Parathyroid adenoma (tissue), 2 donors: ENCODE measurements around the gene LRRC8B.

Experiments
- H2AFZ ChIP-seq: fragments of 300-600 bp; sonication (generic); one replicate; pipeline ENCODE4 v1.7.0; 2017; ENCODE audit warnings: antibody characterized with exemption, mild to moderate bottlenecking
- H3K27ac ChIP-seq: fragments of 300-600 bp; sonication (generic); one replicate; pipeline ENCODE4 v1.7.0; 2017
- H3K27me3 ChIP-seq: fragments of 300-600 bp; sonication (generic); one replicate; pipeline ENCODE4 v1.7.0; 2017; ENCODE audit warnings: low read length; ENCODE audit not compliant: control insufficient read depth, insufficient read depth
- H3K36me3 ChIP-seq: fragments of 300-600 bp; sonication (generic); one replicate; pipeline ENCODE4 v1.7.0; 2017; ENCODE audit warnings: low read length; ENCODE audit not compliant: control insufficient read depth, insufficient read depth
- H3K4me1 ChIP-seq: fragments of 300-600 bp; sonication (generic); one replicate; pipeline ENCODE4 v1.7.0; 2017; ENCODE audit warnings: control low read depth
- H3K4me2 ChIP-seq: fragments of 300-600 bp; sonication (generic); one replicate; pipeline ENCODE4 v1.7.0; 2017; ENCODE audit warnings: low read length
- H3K4me3 ChIP-seq: fragments of 300-600 bp; sonication (generic); one replicate; pipeline ENCODE4 v1.7.0; 2017; ENCODE audit warnings: low read depth, low read length
- H3K79me2 ChIP-seq: fragments of 300-600 bp; sonication (generic); one replicate; pipeline ENCODE4 v1.7.0; 2017; ENCODE audit warnings: control low read depth
- H3K9ac ChIP-seq: fragments of 300-600 bp; sonication (generic); one replicate; pipeline ENCODE4 v1.7.0; 2017; ENCODE audit warnings: mild to moderate bottlenecking
- H3K9me3 ChIP-seq: fragments of 300-600 bp; sonication (generic); one replicate; pipeline ENCODE4 v1.7.0; 2017; ENCODE audit warnings: low read length; ENCODE audit not compliant: control insufficient read depth
- TF ChIP-seq, protein P1 (sequence below): fragments of 300-600 bp; sonication (generic); IDR thresholded peaks from one replicate; pipeline ENCODE4 v1.7.0; 2017; ENCODE audit warnings: antibody characterized with exemption, mild to moderate bottlenecking
- donor health status: primary hyperparathyroidism.

The LRRC8B gene

DNA sequence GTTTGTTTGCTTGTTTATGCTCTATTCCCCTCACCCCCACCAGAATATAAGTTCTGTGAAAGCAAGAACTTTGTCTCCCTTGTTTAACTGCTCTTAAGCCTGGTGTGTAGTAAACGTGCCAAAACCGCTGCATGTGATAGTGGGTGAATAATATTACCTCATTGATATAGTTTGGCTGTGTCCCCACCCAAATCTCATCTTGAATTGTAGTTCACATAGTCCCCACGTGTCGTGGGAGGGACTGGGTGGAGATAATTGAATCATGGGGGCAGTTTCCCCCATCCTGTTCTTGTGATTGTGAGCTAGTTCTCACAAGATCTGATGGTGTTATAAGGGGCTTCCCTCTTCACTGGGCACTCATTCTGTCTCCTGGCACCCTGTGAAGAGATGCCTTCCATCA lies 7.6 kb downstream of the LRRC8B start:
- H3K27ac ChIP-seq, result no peak overlapping the region
- no peak overlapping the region for H3K4me3 ChIP-seq
- no peak overlapping the region for H2AFZ ChIP-seq
- no peak overlapping the region for H3K9ac ChIP-seq
- H3K79me2 ChIP-seq, result peaks cover 6% of the 10 kb centered on the region
- no peak overlapping the region for H3K4me2 ChIP-seq
- H3K9me3 ChIP-seq, result no peaks in the 10 kb centered on the region
- H3K4me1 ChIP-seq, result no peaks in the 10 kb centered on the region
- TF ChIP-seq, protein P1, sequence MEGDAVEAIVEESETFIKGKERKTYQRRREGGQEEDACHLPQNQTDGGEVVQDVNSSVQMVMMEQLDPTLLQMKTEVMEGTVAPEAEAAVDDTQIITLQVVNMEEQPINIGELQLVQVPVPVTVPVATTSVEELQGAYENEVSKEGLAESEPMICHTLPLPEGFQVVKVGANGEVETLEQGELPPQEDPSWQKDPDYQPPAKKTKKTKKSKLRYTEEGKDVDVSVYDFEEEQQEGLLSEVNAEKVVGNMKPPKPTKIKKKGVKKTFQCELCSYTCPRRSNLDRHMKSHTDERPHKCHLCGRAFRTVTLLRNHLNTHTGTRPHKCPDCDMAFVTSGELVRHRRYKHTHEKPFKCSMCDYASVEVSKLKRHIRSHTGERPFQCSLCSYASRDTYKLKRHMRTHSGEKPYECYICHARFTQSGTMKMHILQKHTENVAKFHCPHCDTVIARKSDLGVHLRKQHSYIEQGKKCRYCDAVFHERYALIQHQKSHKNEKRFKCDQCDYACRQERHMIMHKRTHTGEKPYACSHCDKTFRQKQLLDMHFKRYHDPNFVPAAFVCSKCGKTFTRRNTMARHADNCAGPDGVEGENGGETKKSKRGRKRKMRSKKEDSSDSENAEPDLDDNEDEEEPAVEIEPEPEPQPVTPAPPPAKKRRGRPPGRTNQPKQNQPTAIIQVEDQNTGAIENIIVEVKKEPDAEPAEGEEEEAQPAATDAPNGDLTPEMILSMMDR, result no peak
- H3K36me3 ChIP-seq, result no peaks in the 10 kb centered on the region
- H3K27me3 ChIP-seq, result no peaks in the 10 kb centered on the region

DNA sequence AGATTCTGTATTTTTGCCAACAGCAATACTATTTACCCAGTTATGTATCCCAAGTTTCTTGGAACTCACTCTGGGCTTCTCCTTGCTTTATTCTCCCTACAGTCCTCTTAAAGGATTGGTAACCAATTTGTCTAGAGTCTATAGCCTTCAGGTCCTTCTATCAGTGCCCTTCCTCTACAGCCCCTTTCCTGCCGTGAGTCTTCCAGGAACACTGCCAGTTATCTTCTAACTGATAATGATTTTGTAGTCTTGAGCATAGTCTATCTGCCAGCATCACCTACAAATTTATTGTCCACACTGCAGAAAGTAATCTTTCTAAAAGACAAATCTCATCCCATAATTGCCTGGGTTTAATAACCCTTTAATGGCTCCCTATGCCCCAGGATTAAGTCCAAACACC lies 8.2 kb downstream of the LRRC8B start:
- H3K36me3 ChIP-seq, result no peaks in the 10 kb centered on the region
- no peaks in the 10 kb centered on the region for H3K4me1 ChIP-seq
- H3K79me2 ChIP-seq, result peaks cover 8% of the 10 kb centered on the region
- H3K27ac ChIP-seq, result no peak overlapping the region
- no peaks in the 10 kb centered on the region for H3K9me3 ChIP-seq
- no peak overlapping the region for H2AFZ ChIP-seq
- TF ChIP-seq, protein P1, result no peak
- H3K4me3 ChIP-seq, result no peak overlapping the region
- no peaks in the 10 kb centered on the region for H3K27me3 ChIP-seq
- no peak overlapping the region for H3K4me2 ChIP-seq
- no peak overlapping the region for H3K9ac ChIP-seq

DNA sequence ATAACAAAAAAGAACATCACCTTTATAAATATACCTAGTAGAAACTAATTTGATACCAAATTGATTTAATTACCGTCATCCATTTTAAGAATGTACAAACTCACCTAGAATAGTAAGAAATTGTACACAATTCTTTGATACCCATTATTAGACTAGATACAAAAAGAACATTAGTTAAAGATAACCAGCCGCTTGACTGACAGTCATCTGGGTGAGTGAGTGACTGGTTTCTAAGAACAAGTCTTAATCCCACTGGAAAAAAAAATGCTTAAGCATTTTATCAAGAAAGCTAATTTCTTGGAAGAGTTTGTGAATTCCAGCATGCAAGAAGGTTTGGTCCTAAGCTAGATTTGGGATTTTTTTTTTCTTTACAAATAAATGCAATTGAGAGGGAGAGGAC lies 10.9 kb downstream of the LRRC8B start:
- Histone ChIP-seq H3K27ac (no peak overlapping the region), H3K27me3 (no peaks in the 10 kb centered on the region), H3K9me3 (no peaks in the 10 kb centered on the region), H3K79me2 (peaks cover 13% of the 10 kb centered on the region), H3K4me2 (no peak overlapping the region), H3K36me3 (no peaks in the 10 kb centered on the region), H2AFZ (no peak overlapping the region), H3K4me3 (no peak overlapping the region), H3K9ac (no peak overlapping the region), H3K4me1 (no peaks in the 10 kb centered on the region)
- TF ChIP-seq, protein P1, result no peak

DNA sequence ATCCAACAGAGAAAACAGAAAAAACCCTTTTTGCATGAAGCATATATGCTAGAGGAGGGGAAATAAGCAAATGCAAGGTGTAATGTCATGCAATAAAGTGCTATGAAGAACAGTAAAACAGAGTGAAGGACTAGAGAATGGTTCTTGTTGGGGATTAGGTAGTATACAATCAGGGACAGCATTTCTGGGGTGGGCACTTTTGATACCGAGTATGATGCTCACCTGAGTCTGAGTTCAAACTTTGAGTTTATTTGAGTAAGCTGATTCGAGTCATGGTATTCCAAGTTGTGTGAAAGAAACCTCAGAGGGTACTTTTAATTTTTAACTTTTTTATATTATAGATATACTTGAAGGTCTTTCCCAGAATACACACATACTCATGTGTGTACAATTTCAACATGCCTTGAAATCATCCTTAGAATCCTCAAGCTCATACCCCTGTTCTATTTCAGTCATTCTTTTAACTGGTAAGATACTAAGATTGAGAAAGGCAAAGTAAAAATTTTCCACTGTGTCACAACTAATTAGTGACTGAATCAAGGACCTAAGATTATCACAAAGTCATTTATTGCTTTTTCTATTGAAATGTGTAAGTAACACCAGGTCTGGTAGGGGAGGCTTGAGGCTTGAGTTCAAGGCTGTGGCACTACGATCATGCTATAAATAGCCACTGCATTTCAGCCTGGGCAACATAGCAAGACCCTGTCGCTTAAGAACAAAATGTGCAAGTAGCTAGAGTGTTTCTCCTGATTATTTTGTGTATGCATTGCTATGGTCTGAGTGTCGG lies 12.1 kb downstream of the LRRC8B start:
- Histone ChIP-seq H3K9ac (no peak overlapping the region), H3K27ac (no peak overlapping the region)
- TF ChIP-seq, protein P1, result no peak

DNA sequence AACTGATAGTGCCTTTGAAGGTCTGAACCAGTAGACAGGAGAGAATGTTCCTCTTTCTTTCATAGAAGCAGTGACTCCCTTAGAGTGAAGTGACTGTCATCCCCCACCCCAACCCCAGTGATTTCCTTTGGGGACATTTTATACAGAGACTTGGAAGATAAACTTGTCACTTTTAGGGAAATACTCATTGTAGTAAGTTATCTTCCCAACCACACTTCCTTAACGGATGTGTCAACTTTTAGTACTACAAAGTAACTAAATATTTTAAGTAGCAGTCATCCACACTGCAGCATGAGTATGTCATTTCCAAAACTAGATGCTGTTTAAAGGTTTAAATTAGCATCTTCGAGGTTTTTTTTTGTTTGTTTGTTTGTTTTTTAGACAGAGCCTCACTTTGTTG lies 13.7 kb downstream of the LRRC8B start:
- no peak overlapping the region for H2AFZ ChIP-seq
- no peaks in the 10 kb centered on the region for H3K27me3 ChIP-seq
- no peak overlapping the region for H3K9ac ChIP-seq
- H3K36me3 ChIP-seq, result no peaks in the 10 kb centered on the region
- no peaks in the 10 kb centered on the region for H3K4me1 ChIP-seq
- H3K4me2 ChIP-seq, result no peak overlapping the region
- H3K27ac ChIP-seq, result no peak overlapping the region
- no peaks in the 10 kb centered on the region for H3K9me3 ChIP-seq
- H3K4me3 ChIP-seq, result no peak overlapping the region
- TF ChIP-seq, protein P1, result no peak
- peaks cover 9% of the 10 kb centered on the region for H3K79me2 ChIP-seq

More for the DNA sequence above, 12.1 kb downstream of the LRRC8B start:
- no peaks in the 10 kb centered on the region for H3K36me3 ChIP-seq
- no peaks in the 10 kb centered on the region for H3K27me3 ChIP-seq
- H3K4me2 ChIP-seq, result no peak overlapping the region
- H3K4me3 ChIP-seq, result no peak overlapping the region
- H3K79me2 ChIP-seq, result peaks cover 11% of the 10 kb centered on the region
- no peaks in the 10 kb centered on the region for H3K9me3 ChIP-seq
- H3K4me1 ChIP-seq, result no peaks in the 10 kb centered on the region
- H2AFZ ChIP-seq, result no peak overlapping the region
